H9 (cell line): ENCODE measurements around the gene CHMP4B. TPM values are rescaled to one million over a fixed set of nuclear protein-coding genes. Genes with fewer than 3 reads are reported as not detected.

Source experiments
- DNase-seq: peaks from one replicate; pipeline ENCODE4 v3.0.0-alpha.2; 2017
- H2AFZ ChIP-seq: one replicate; pipeline ENCODE4 v1.6.1; 2013; ENCODE audit warnings: mild to moderate bottlenecking, low read length, control low read depth, moderate library complexity
- H2AK5ac ChIP-seq: 2 replicates; pipeline ENCODE4 v1.6.1; 2013; ENCODE audit warnings: low read length, control low read depth, mixed read lengths; ENCODE audit not compliant: insufficient read length
- H2BK120ac ChIP-seq: one replicate; pipeline ENCODE4 v1.6.1; 2013; ENCODE audit warnings: low read depth, mild to moderate bottlenecking, low read length, control low read depth, inconsistent platforms; ENCODE audit not compliant: poor library complexity, severe bottlenecking
- H2BK12ac ChIP-seq: 2 replicates; pipeline ENCODE4 v1.6.1; 2013; ENCODE audit warnings: low read length, control low read depth, mixed read lengths, low read depth; ENCODE audit not compliant: insufficient read length
- H2BK15ac ChIP-seq: 2 replicates; pipeline ENCODE4 v1.6.1; 2013; ENCODE audit warnings: low read depth, low read length, control low read depth
- H2BK20ac ChIP-seq: one replicate; pipeline ENCODE4 v1.6.1; 2013; ENCODE audit warnings: low read depth, mild to moderate bottlenecking, low read length, control low read depth, inconsistent platforms; ENCODE audit not compliant: poor library complexity, severe bottlenecking
- H2BK5ac ChIP-seq: 2 replicates; pipeline ENCODE4 v1.6.1; 2013; ENCODE audit warnings: low read length, control low read depth, mixed read lengths; ENCODE audit not compliant: insufficient read length
- H3K14ac ChIP-seq: 2 replicates; pipeline ENCODE4 v1.6.1; 2013; ENCODE audit warnings: low read length, control low read depth; ENCODE audit not compliant: insufficient read depth
- H3K18ac ChIP-seq: 2 replicates; pipeline ENCODE4 v1.6.1; 2013; ENCODE audit warnings: low read depth, mild to moderate bottlenecking, mixed read lengths, low read length, control low read depth; ENCODE audit not compliant: insufficient read length
- H3K23ac ChIP-seq: 2 replicates; pipeline ENCODE4 v1.6.1; 2013; ENCODE audit warnings: low read length, control low read depth, mixed read lengths, low read depth; ENCODE audit not compliant: insufficient read length
- H3K23me2 ChIP-seq: 2 replicates; pipeline ENCODE4 v1.6.1; 2013; ENCODE audit warnings: low read depth, mild to moderate bottlenecking, mixed read lengths, low read length, control low read depth; ENCODE audit not compliant: insufficient read length, poor library complexity, severe bottlenecking
- H3K27ac ChIP-seq: 2 replicates; pipeline ENCODE4 v1.5.1; 2013; ENCODE audit warnings: low read length, control low read depth, mixed read lengths, low read depth; ENCODE audit not compliant: insufficient read length
- H3K27me3 ChIP-seq: 2 replicates; pipeline ENCODE4 v1.6.1; 2013; ENCODE audit warnings: low read length, control low read depth, inconsistent platforms; ENCODE audit not compliant: insufficient read depth
- H3K4ac ChIP-seq: 2 replicates; pipeline ENCODE4 v1.6.1; 2013; ENCODE audit warnings: low read depth, mild to moderate bottlenecking, control low read depth, inconsistent platforms, low read length, moderate library complexity
- H3K4me1 ChIP-seq: 2 replicates; pipeline ENCODE4 v1.6.1; 2013; ENCODE audit warnings: low read length, control low read depth, inconsistent platforms; ENCODE audit not compliant: insufficient read depth
- H3K4me2 ChIP-seq: 2 replicates; pipeline ENCODE4 v1.6.1; 2013; ENCODE audit warnings: low read length, control low read depth, mixed read lengths; ENCODE audit not compliant: insufficient read length, insufficient read depth
- H3K56ac ChIP-seq: 2 replicates; pipeline ENCODE4 v1.6.1; 2013; ENCODE audit warnings: low read depth, mild to moderate bottlenecking, mixed read lengths, low read length, control low read depth; ENCODE audit not compliant: insufficient read length
- H3K79me1 ChIP-seq: 2 replicates; pipeline ENCODE4 v1.6.1; 2013; ENCODE audit warnings: low read depth, mild to moderate bottlenecking, moderate library complexity, low read length, control low read depth, inconsistent platforms; ENCODE audit not compliant: insufficient read depth, poor library complexity, severe bottlenecking
- H3K79me2 ChIP-seq: 2 replicates; pipeline ENCODE4 v1.6.1; 2013; ENCODE audit warnings: low read length, control low read depth, inconsistent platforms; ENCODE audit not compliant: insufficient read depth
- H3K9ac ChIP-seq: 2 replicates; pipeline ENCODE4 v1.6.1; 2013; ENCODE audit warnings: low read length, control low read depth, mixed read lengths; ENCODE audit not compliant: insufficient read length; ENCODE audit errors: extremely low read depth
- H3K9me3 ChIP-seq: one replicate; pipeline ENCODE4 v1.6.1; 2013; ENCODE audit warnings: low read depth, low read length, inconsistent platforms; ENCODE audit not compliant: control insufficient read depth
- H3T11ph ChIP-seq: one replicate; pipeline ENCODE4 v1.6.1; 2013; ENCODE audit warnings: mild to moderate bottlenecking, low read length, control low read depth, inconsistent platforms
- H4K20me1 ChIP-seq: one replicate; pipeline ENCODE4 v1.6.1; 2013; ENCODE audit not compliant: control insufficient read depth, insufficient read length, insufficient read depth
- H4K5ac ChIP-seq: 2 replicates; pipeline ENCODE4 v1.6.1; 2013; ENCODE audit warnings: low read depth, mild to moderate bottlenecking, mixed read lengths, low read length, control low read depth; ENCODE audit not compliant: insufficient read length
- H4K8ac ChIP-seq: replicated peaks from 2 replicates; pipeline ENCODE4 v1.6.1; 2013; ENCODE audit warnings: low read length, control low read depth, mixed read lengths, low read depth; ENCODE audit not compliant: insufficient read length
- H4K91ac ChIP-seq: 2 replicates; pipeline ENCODE4 v1.6.1; 2013; ENCODE audit warnings: low read depth, mild to moderate bottlenecking, moderate library complexity, mixed read lengths, low read length, control low read depth; ENCODE audit not compliant: insufficient read length
- H3K27ac Mint-ChIP-seq, 3 experiments: 2 replicates in 2 of 3; 3 replicates in 1 of 3; pipeline ENCODE4 v1.8.0; 2020 to 2021; ENCODE audit warnings: mixed read lengths in 3 of 3, mild to moderate bottlenecking in 1 of 3, moderate library complexity in 1 of 3
- H3K27me3 Mint-ChIP-seq: 2 replicates; pipeline ENCODE4 v1.8.0; 2021; ENCODE audit warnings: low read depth, mild to moderate bottlenecking, moderate library complexity, mixed read lengths
- H3K36me3 Mint-ChIP-seq, 3 experiments: 2 replicates in 2 of 3; 3 replicates in 1 of 3; pipeline ENCODE4 v1.8.0; 2020 to 2021; ENCODE audit warnings: low read depth in 3 of 3, mixed read lengths in 3 of 3; ENCODE audit not compliant: insufficient read depth in 1 of 3
- H3K4me1 Mint-ChIP-seq, 2 experiments: 2 replicates each; pipeline ENCODE4 v1.8.0; 2020; ENCODE audit warnings: mixed read lengths in 2 of 2
- H3K4me3 Mint-ChIP-seq, 2 experiments: 2 replicates in 1 of 2; 3 replicates in 1 of 2; pipeline ENCODE4 v1.8.0; 2020 to 2021; ENCODE audit warnings: mild to moderate bottlenecking in 2 of 2, mixed read lengths in 2 of 2, moderate library complexity in 1 of 2
- H3K9me3 Mint-ChIP-seq, 2 experiments: 2 replicates in 1 of 2; 3 replicates in 1 of 2; pipeline ENCODE4 v1.8.0; 2020; ENCODE audit warnings: mild to moderate bottlenecking in 2 of 2, mixed read lengths in 2 of 2, moderate library complexity in 1 of 2
- CTCF ChIP-seq: fragments of 200-600 bp; sonication (generic); conservative IDR thresholded peaks from 3 replicates; pipeline ENCODE4 v1.8.0; 2021; ENCODE audit warnings: antibody characterized with exemption, mild to moderate bottlenecking
- WGBS: extraction: QIAGEN DNeasy Blood & Tissue Kit; methylation state at CpG from one replicate; pipeline ENCODE4 v1.1.7; 2013; ENCODE audit warnings: missing lambda C conversion rate, low lambda C conversion rate, mixed read lengths; ENCODE audit not compliant: insufficient read length; ENCODE audit errors: extremely low coverage; 5-methylcytosine and 5-hydroxymethylcytosine counted together
- total RNA-seq: library from RNA; stranded (reverse); gene quantifications from 2 replicates; pipeline ENCODE4 v1.2.1, GENCODE V29; 2021

Gene CHMP4B
- total RNA-seq, 1 experiment from 2014 or later = 94.9 TPM

- no peak overlapping the region for H2BK5ac ChIP-seq
- no peak overlapping the region for H3K9ac ChIP-seq
- no peak overlapping the region for H3K27ac ChIP-seq
- H3T11ph ChIP-seq = no peak overlapping the region
- WGBS = no CpG with 5 or more reads among the region's 10 CpGs
- H2BK120ac ChIP-seq = no peak overlapping the region
- peaks cover 0 to 7% of the 10 kb centered on the region in 2 experiments; a peak in 1 of 4 replicates for H3K4me1 Mint-ChIP-seq
- no peak for DNase-seq
- H2AK5ac ChIP-seq = no peak overlapping the region
- no peaks in the 10 kb centered on the region for H3K9me3 Mint-ChIP-seq
- peaks cover 3 to 33% (median 4%) of the 10 kb centered on the region in 3 experiments; a peak in 5 of 7 replicates for H3K36me3 Mint-ChIP-seq
- H4K91ac ChIP-seq = no peak overlapping the region
- H3K56ac ChIP-seq = no peak overlapping the region
- no peak overlapping the region for H3K23ac ChIP-seq
- H3K4me1 ChIP-seq = no peaks in the 10 kb centered on the region
- no peaks in the 10 kb centered on the region for H3K79me2 ChIP-seq
- H3K18ac ChIP-seq = no peak overlapping the region
- no peak overlapping the region for H2AFZ ChIP-seq
- H3K27me3 Mint-ChIP-seq = no peaks in the 10 kb centered on the region
- no peak overlapping the region for H2BK12ac ChIP-seq
- H4K5ac ChIP-seq = no peak overlapping the region
- no peak overlapping the region for H3K27ac Mint-ChIP-seq
- H3K23me2 ChIP-seq = no peaks in the 10 kb centered on the region
- H4K8ac ChIP-seq = no peak overlapping the region
- peaks cover 2% of the 10 kb centered on the region for H4K20me1 ChIP-seq
- TF ChIP-seq CTCF = no peak
- H3K4me2 ChIP-seq = no peak overlapping the region
- no peak overlapping the region for H3K4ac ChIP-seq
- H3K79me1 ChIP-seq = no peaks in the 10 kb centered on the region
- no peak overlapping the region for H3K14ac ChIP-seq
- H3K27me3 ChIP-seq = no peaks in the 10 kb centered on the region
- H2BK20ac ChIP-seq = no peak overlapping the region
- no peak overlapping the region for H3K4me3 Mint-ChIP-seq
- H3K9me3 ChIP-seq = no peaks in the 10 kb centered on the region
- H2BK15ac ChIP-seq = no peak overlapping the region
Measured at GRCh38 chr20:33770005-33770404, 41.1 kb upstream of the CHMP4B start.
